SK-N-SH (cell line): ENCODE results near the gene ULK3.

ENCODE experiments used
- CTCF ChIP-seq: fragments of 200-600 bp; sonication (generic); IDR thresholded peaks from 2 replicates; pipeline ENCODE4 v1.6.1; 2017; ENCODE audit warnings: antibody characterized with exemption, mild to moderate bottlenecking, moderate library complexity
- GATA2 ChIP-seq: sonication (generic); formaldehyde crosslinking; IDR thresholded peaks from 2 replicates; pipeline ENCODE4 v1.5.0; 2020; ENCODE audit warnings: mild to moderate bottlenecking, missing genetic modification reagents
- MAX ChIP-seq: IDR thresholded peaks from 2 replicates; pipeline ENCODE4 v1.4.0; 2012; ENCODE audit warnings: low read depth
- TCF12 ChIP-seq: IDR thresholded peaks from 2 replicates; pipeline ENCODE4 v1.4.0; 2012

- no peak for TF ChIP-seq GATA2 (CRISPR knock-in tag)
- TF ChIP-seq CTCF: peak; percentile 4; the same call in 1 of the 2 replicates
- TF ChIP-seq TCF12: no peak
- TF ChIP-seq MAX: no peak
Observed at GRCh38 chr15:74843445-74843828, 481 bp upstream of the ULK3 start.
